ENCODE measurements around the gene OPCML. TPM values are rescaled to one million over a fixed set of nuclear protein-coding genes. Genes with fewer than 3 reads are reported as not detected.

The OPCML gene
- total RNA-seq, 1 experiment from 2014 or later, result not detected

DNA sequence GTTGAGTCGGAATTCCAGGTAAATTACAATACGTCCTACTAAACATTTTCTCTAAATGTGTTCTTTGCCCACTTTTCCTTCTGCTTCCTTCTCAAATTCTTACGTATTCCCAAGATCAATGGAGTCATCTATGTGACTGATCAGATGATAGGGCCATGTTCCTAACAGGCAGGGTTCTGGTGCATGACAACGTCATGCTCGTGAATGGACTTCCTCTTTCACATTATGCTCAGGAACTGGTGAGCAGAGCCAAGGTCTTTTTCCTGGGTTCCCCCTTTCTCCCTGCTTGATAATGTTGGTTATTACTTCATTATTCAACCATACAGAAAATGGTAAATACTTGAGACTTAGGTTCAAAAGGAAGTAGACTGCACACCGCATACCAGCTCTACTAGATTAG is 789.4 kb downstream of the OPCML start:
- Histone ChIP-seq H3F3A (ENCODE audit: insufficient read depth, low read depth) (no peaks in the 10 kb centered on the region), H3K27ac (no peak overlapping the region), H3K9me3 (ENCODE audit: insufficient read depth, low read depth) (no peaks in the 10 kb centered on the region), H3K4me3 (no peak overlapping the region), H2AFZ (no peak overlapping the region), H3K36me3 (ENCODE audit: low read depth) (no peaks in the 10 kb centered on the region), H3K79me2 (ENCODE audit: low read depth) (no peaks in the 10 kb centered on the region), H3K27me3 (ENCODE audit: insufficient read depth, low read depth) (no peaks in the 10 kb centered on the region), H3K9me2 (ENCODE audit: insufficient read depth) (no peaks in the 10 kb centered on the region), H4K20me1 (ENCODE audit: insufficient read depth) (no peaks in the 10 kb centered on the region), H3K4me2 (no peak overlapping the region), H3K4me1 (replicated peaks; ENCODE audit: insufficient read depth) (no peaks in the 10 kb centered on the region)
- intact Hi-C loops (cut with micrococcal nuclease; ENCODE audit: unreplicated experiment), result no loop called here
- BruUV-seq (replicated peaks), result no TSS peak
- no peak for TF ChIP-seq CTCF (conservative IDR thresholded peaks at IDR 0.05)
- no peak for TF ChIP-seq EZH2 (IDR thresholded peaks at IDR 0.05; ENCODE audit: low read depth)
- DNase-seq, result no peak
- CTCF ChIA-PET, result no interaction called here
- POLR2A ChIA-PET (ENCODE audit: unreplicated experiment), result no interaction called here

DNA sequence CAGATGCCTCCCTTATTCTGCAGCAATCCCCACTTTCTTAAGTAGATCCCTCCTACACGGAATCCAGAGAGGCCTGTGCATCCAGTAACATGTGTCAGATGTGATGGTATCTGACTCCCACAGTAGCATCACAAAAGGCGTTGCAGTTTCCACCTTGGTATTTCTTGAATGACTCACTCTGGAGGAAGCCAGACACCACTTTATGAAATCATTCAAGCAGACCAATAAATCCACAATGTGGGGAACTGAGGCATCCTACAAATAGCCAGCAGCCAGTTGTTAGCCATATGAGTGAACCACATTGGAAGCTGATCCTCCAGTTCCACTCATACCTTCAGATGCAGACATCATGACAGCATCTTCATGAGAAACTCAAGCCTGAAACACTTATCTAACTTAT is 798.1 kb downstream of the OPCML start:
- H3K9me3 ChIP-seq (ENCODE audit: insufficient read depth, low read depth), result no peaks in the 10 kb centered on the region
- BruUV-seq (replicated peaks), result no TSS peak
- H3K4me1 ChIP-seq (replicated peaks; ENCODE audit: insufficient read depth), result no peaks in the 10 kb centered on the region
- no peak for DNase-seq
- no peaks in the 10 kb centered on the region for H3K9me2 ChIP-seq (ENCODE audit: insufficient read depth)
- H2AFZ ChIP-seq, result no peak overlapping the region
- CTCF ChIA-PET, result no interaction called here
- H3F3A ChIP-seq (ENCODE audit: insufficient read depth, low read depth), result no peaks in the 10 kb centered on the region
- H3K27me3 ChIP-seq (ENCODE audit: insufficient read depth, low read depth), result no peaks in the 10 kb centered on the region
- H3K4me2 ChIP-seq, result no peak overlapping the region
- no peaks in the 10 kb centered on the region for H3K36me3 ChIP-seq (ENCODE audit: low read depth)
- no peaks in the 10 kb centered on the region for H4K20me1 ChIP-seq (ENCODE audit: insufficient read depth)
- POLR2A ChIA-PET (ENCODE audit: unreplicated experiment), result no interaction called here
- intact Hi-C loops (cut with micrococcal nuclease; ENCODE audit: unreplicated experiment), result no loop called here
- no peaks in the 10 kb centered on the region for H3K79me2 ChIP-seq (ENCODE audit: low read depth)
- H3K27ac ChIP-seq, result no peak overlapping the region
- H3K4me3 ChIP-seq, result no peak overlapping the region
- TF ChIP-seq EZH2 (IDR thresholded peaks at IDR 0.05; ENCODE audit: low read depth), result no peak
- no peak for TF ChIP-seq CTCF (conservative IDR thresholded peaks at IDR 0.05)

DNA sequence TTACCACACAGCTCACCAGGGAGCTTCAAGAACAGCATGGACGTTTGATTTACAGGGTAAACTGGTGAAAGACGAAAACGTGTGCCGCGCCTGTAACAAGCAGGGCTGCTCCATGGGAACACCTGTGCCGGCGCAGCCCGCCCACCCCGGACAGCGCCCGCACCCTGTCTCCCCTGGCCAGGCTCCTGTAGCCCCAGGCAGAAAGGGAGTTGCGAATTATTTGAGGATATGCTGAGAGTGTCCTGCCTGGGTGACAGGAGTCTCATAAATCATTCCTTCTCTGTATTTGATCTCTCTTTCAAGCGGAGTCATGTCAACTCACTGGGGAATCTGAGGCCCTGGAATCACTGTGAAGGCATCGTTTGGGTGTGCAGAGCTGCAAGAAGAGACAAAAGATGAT is 804.3 kb downstream of the OPCML start:
- POLR2A ChIA-PET (ENCODE audit: unreplicated experiment), result no interaction called here
- H3K79me2 ChIP-seq (ENCODE audit: low read depth), result no peaks in the 10 kb centered on the region
- no TSS peak for BruUV-seq (replicated peaks)
- no peaks in the 10 kb centered on the region for H3F3A ChIP-seq (ENCODE audit: insufficient read depth, low read depth)
- no peaks in the 10 kb centered on the region for H3K9me3 ChIP-seq (ENCODE audit: insufficient read depth, low read depth)
- no peak overlapping the region for H3K4me2 ChIP-seq
- H3K4me1 ChIP-seq (replicated peaks; ENCODE audit: insufficient read depth), result no peaks in the 10 kb centered on the region
- no peaks in the 10 kb centered on the region for H3K36me3 ChIP-seq (ENCODE audit: low read depth)
- no peak for DNase-seq
- no peaks in the 10 kb centered on the region for H3K9me2 ChIP-seq (ENCODE audit: insufficient read depth)
- no peaks in the 10 kb centered on the region for H3K27me3 ChIP-seq (ENCODE audit: insufficient read depth, low read depth)
- intact Hi-C loops (cut with micrococcal nuclease; ENCODE audit: unreplicated experiment), result no loop called here
- no peak overlapping the region for H3K4me3 ChIP-seq
- CTCF ChIA-PET, result no interaction called here
- H2AFZ ChIP-seq, result no peak overlapping the region
- no peak for TF ChIP-seq EZH2 (IDR thresholded peaks at IDR 0.05; ENCODE audit: low read depth)
- TF ChIP-seq CTCF (conservative IDR thresholded peaks at IDR 0.05), result no peak
- H4K20me1 ChIP-seq (ENCODE audit: insufficient read depth), result no peaks in the 10 kb centered on the region
- H3K27ac ChIP-seq, result no peak overlapping the region

Measured in PC-9 (cell line).